Karpas-422 (cell line): ENCODE data around the gene SAP25. TPM values are rescaled to one million over a fixed set of nuclear protein-coding genes. Genes with fewer than 3 reads are reported as not detected.

Experiments used
- DNase-seq: peaks from one replicate; pipeline ENCODE4 v3.0.0-alpha.2; 2015
- H2AFZ ChIP-seq: fragments of 200-600 bp; sonication (generic); 2 replicates; pipeline ENCODE4 v1.6.1; 2014; ENCODE audit warnings: antibody characterized with exemption, low read length, mixed read lengths
- H3K27ac ChIP-seq: fragments of 200-600 bp; sonication (generic); 2 replicates; pipeline ENCODE4 v1.5.1; 2014; ENCODE audit warnings: mild to moderate bottlenecking, low read length, moderate library complexity
- H3K27me3 ChIP-seq: fragments of 200-600 bp; sonication (generic); 2 replicates; pipeline ENCODE4 v1.6.1; 2014; ENCODE audit warnings: low read length, mixed read lengths
- H3K36me3 ChIP-seq: fragments of 200-600 bp; sonication (generic); 2 replicates; pipeline ENCODE4 v1.6.1; 2014; ENCODE audit warnings: low read length, mixed read lengths; ENCODE audit not compliant: insufficient read depth
- H3K4me1 ChIP-seq: fragments of 200-600 bp; sonication (generic); 2 replicates; pipeline ENCODE4 v1.6.1; 2014; ENCODE audit warnings: mild to moderate bottlenecking, low read length, mixed read lengths
- H3K4me2 ChIP-seq: fragments of 200-600 bp; sonication (generic); 2 replicates; pipeline ENCODE4 v1.6.1; 2014; ENCODE audit warnings: low read length, low read depth, mild to moderate bottlenecking; ENCODE audit not compliant: poor library complexity, severe bottlenecking
- H3K4me3 ChIP-seq: fragments of 200-600 bp; sonication (generic); 2 replicates; pipeline ENCODE4 v1.5.1; 2014; ENCODE audit warnings: mild to moderate bottlenecking, antibody characterized with exemption, low read length, mixed read lengths
- H3K79me2 ChIP-seq: fragments of 200-600 bp; sonication (generic); 2 replicates; pipeline ENCODE4 v1.6.1; 2014; ENCODE audit warnings: mild to moderate bottlenecking, low read length, mixed read lengths
- H3K9ac ChIP-seq: fragments of 200-600 bp; sonication (generic); 2 replicates; pipeline ENCODE4 v1.6.0; 2014; ENCODE audit warnings: low read length
- H3K9me2 ChIP-seq: fragments of 200-600 bp; sonication (generic), shearing (Covaris generic); replicated peaks from 2 replicates; pipeline ENCODE4 v1.6.0; 2014; ENCODE audit warnings: mild to moderate bottlenecking, low read length, moderate library complexity; ENCODE audit not compliant: insufficient read depth
- H3K9me3 ChIP-seq: fragments of 300-700, 200-600 bp; sonication (generic); 2 replicates; pipeline ENCODE4 v1.6.1; 2014; ENCODE audit warnings: low read length, mixed read lengths
- H4K20me1 ChIP-seq: fragments of 200-600 bp; sonication (generic); 2 replicates; pipeline ENCODE4 v1.6.1; 2014; ENCODE audit warnings: mild to moderate bottlenecking, antibody characterized with exemption, low read length, low read depth; ENCODE audit not compliant: insufficient read depth
- total RNA-seq: library from RNA; depleted of rRNA; stranded (reverse); fragments of >200 nt; shearing (Covaris generic); gene quantifications from 2 replicates; pipeline ENCODE4 v1.2.3, GENCODE V29; 2014; ENCODE audit warnings: low replicate concordance

SAP25 gene
- total RNA-seq, 1 experiment from 2014 or later, result 2.5 TPM

GRCh38 chr7:100589341-100589947, 15.7 kb upstream of the SAP25 start:
- no peaks in the 10 kb centered on the region; the same call in 1 of the 2 replicates for H4K20me1 ChIP-seq
- no peak overlapping the region for H3K9ac ChIP-seq
- no peak overlapping the region for H3K4me2 ChIP-seq
- peaks cover 12% of the 10 kb centered on the region for H3K79me2 ChIP-seq
- H3K9me3 ChIP-seq, result no peaks in the 10 kb centered on the region
- H3K9me2 ChIP-seq, result no peaks in the 10 kb centered on the region
- peaks cover 16% of the 10 kb centered on the region for H3K4me1 ChIP-seq
- no peak overlapping the region for H3K27ac ChIP-seq
- no peaks in the 10 kb centered on the region for H3K27me3 ChIP-seq
- DNase-seq, result no peak
- no peaks in the 10 kb centered on the region for H3K36me3 ChIP-seq
- H2AFZ ChIP-seq, result no peak overlapping the region
- no peak overlapping the region for H3K4me3 ChIP-seq

GRCh38 chr7:100588438-100588837, 14.7 kb upstream of the SAP25 start:
- Histone ChIP-seq H3K4me1 (peaks cover 26% of the 10 kb centered on the region), H3K9ac (no peak overlapping the region), H3K9me2 (no peaks in the 10 kb centered on the region), H3K9me3 (no peaks in the 10 kb centered on the region), H3K27ac (no peak overlapping the region), H3K4me2 (no peak overlapping the region), H3K79me2 (peaks cover 15% of the 10 kb centered on the region), H3K27me3 (no peaks in the 10 kb centered on the region), H3K4me3 (no peak overlapping the region), H2AFZ (no peak overlapping the region), H3K36me3 (no peaks in the 10 kb centered on the region), H4K20me1 (no peaks in the 10 kb centered on the region; the same call in 1 of the 2 replicates)
- no peak for DNase-seq

DNA sequence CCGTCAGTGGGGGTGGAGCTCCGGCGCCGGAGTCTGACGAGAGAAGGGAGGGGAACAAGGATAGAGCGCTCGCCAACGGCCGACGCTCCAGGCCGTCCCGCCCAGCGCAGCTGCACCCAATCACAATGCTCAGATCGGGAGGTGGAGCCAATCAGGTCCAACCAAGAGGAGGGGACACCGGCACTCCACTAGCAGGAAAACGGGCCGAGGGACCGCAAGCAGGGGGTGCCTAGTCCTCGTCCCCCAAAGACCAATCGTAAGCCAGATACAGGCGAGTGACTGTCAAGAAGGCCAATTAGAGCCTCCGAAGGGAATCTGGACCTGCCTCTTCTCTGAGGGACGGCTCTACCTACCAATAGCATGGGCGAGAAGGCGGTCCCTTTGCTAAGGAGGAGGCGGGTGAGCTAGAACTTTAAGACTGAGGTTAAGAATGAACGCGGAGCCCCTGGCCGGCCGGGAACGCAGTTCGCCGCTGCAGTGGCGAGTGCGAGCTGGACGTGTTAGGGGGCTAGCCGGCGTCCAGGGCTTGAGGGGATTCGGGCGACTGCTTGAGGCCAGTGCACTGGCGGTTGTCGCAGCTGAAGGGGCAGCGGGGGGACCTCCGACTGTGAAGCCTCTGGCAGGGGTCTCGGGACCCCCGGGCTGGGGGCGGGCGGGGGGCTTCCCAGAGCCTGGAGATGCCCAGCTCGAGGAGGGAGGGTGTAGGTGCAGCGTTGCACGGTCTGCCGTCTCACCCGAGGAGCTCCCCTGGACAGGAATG, 12.7 kb upstream of the SAP25 start, which contains the start of gene FBXO24:
Gene FBXO24 (plus strand): TSS at position 63 of the 760 bp plus-strand sequence. CDS start 298 bp downstream, at position 361.
- Histone ChIP-seq H3K27ac (peak within 1 kb of the TSS; percentile 89), H3K79me2 (peaks cover 21% of the 10 kb centered on the region), H2AFZ (peak within 1 kb of the TSS; percentile 84), H3K4me1 (peaks cover 32% of the 10 kb centered on the region), H3K36me3 (no peaks in the 10 kb centered on the region), H4K20me1 (no peaks in the 10 kb centered on the region; the same call in 1 of the 2 replicates), H3K4me3 (peak within 1 kb of the TSS; percentile 95), H3K4me2 (peak within 1 kb of the TSS; percentile 97), H3K9me3 (no peaks in the 10 kb centered on the region), H3K9ac (peak within 1 kb of the TSS; percentile 97), H3K9me2 (no peaks in the 10 kb centered on the region), H3K27me3 (no peaks in the 10 kb centered on the region)
- DNase-seq, result peak; percentile 100

GRCh38 chr7:100585511-100586265, 12.0 kb upstream of the SAP25 start, which contains the start of gene LRCH4:
Gene LRCH4, minus strand, starts transcription at chr7:100586129. Its CDS starts 29 bp downstream, at chr7:100586100.
- H2AFZ ChIP-seq, result peak within 1 kb of the TSS; percentile 84
- H3K9ac ChIP-seq, result peak within 1 kb of the TSS; percentile 97
- no peaks in the 10 kb centered on the region for H3K9me3 ChIP-seq
- H3K36me3 ChIP-seq, result no peaks in the 10 kb centered on the region
- no peaks in the 10 kb centered on the region for H3K27me3 ChIP-seq
- H3K27ac ChIP-seq, result peak within 1 kb of the TSS; percentile 89
- H3K4me2 ChIP-seq, result peak within 1 kb of the TSS; percentile 97
- peaks cover 32% of the 10 kb centered on the region for H3K4me1 ChIP-seq
- H4K20me1 ChIP-seq, result no peaks in the 10 kb centered on the region; the same call in 1 of the 2 replicates
- peak; percentile 77 for DNase-seq
- peak within 1 kb of the TSS; percentile 95 for H3K4me3 ChIP-seq
- peaks cover 21% of the 10 kb centered on the region for H3K79me2 ChIP-seq
- H3K9me2 ChIP-seq, result no peaks in the 10 kb centered on the region

- peak overlapping the region; percentile 89 for H3K27ac ChIP-seq
- peak overlapping the region; percentile 95 for H3K4me3 ChIP-seq
- H3K79me2 ChIP-seq, result peaks cover 21% of the 10 kb centered on the region
- DNase-seq, result peak; percentile 56
- no peak overlapping the region for H2AFZ ChIP-seq
- no peaks in the 10 kb centered on the region for H3K27me3 ChIP-seq
- peaks cover 32% of the 10 kb centered on the region for H3K4me1 ChIP-seq
- no peaks in the 10 kb centered on the region for H3K36me3 ChIP-seq
- H3K9me2 ChIP-seq, result no peaks in the 10 kb centered on the region
- peak overlapping the region; percentile 97 for H3K4me2 ChIP-seq
- no peaks in the 10 kb centered on the region; the same call in 1 of the 2 replicates for H4K20me1 ChIP-seq
- H3K9me3 ChIP-seq, result no peaks in the 10 kb centered on the region
- peak overlapping the region; percentile 97 for H3K9ac ChIP-seq
These were observed 11.2 kb upstream of the SAP25 start for GRCh38 chr7:100584683-100585510.

GRCh38 chr7:100584054-100584682, 10.5 kb upstream of the SAP25 start:
- no peaks in the 10 kb centered on the region for H3K9me2 ChIP-seq
- H3K36me3 ChIP-seq, result no peaks in the 10 kb centered on the region
- H3K27me3 ChIP-seq, result no peaks in the 10 kb centered on the region
- H2AFZ ChIP-seq, result peak overlapping the region; percentile 2; the same call in 1 of the 2 replicates
- no peaks in the 10 kb centered on the region; the same call in 1 of the 2 replicates for H4K20me1 ChIP-seq
- H3K9ac ChIP-seq, result peak overlapping the region; percentile 97
- DNase-seq, result peak; percentile 71
- peaks cover 32% of the 10 kb centered on the region for H3K4me1 ChIP-seq
- H3K27ac ChIP-seq, result peak overlapping the region; percentile 89
- peaks cover 21% of the 10 kb centered on the region for H3K79me2 ChIP-seq
- peak overlapping the region; percentile 95 for H3K4me3 ChIP-seq
- H3K9me3 ChIP-seq, result no peaks in the 10 kb centered on the region
- peak overlapping the region; percentile 97 for H3K4me2 ChIP-seq
